GM20431 (cell line): ENCODE results near the gene TPD52L2.
"Not testable (repeated sequence)": the region's sequence is repeated elsewhere in the genome, so short reads cannot be mapped to it uniquely, and the experiment has no call there.

Source experiments
- in situ Hi-C: fragments of 300-500 bp; cut with MseI, MboI; formaldehyde crosslinking; loops from one replicate; pipeline ENCODE4 v1.15.0; 2020; ENCODE audit warnings: low sequenced_read_pairs; ENCODE audit not compliant: unreplicated experiment

TPD52L2 gene

DNA sequence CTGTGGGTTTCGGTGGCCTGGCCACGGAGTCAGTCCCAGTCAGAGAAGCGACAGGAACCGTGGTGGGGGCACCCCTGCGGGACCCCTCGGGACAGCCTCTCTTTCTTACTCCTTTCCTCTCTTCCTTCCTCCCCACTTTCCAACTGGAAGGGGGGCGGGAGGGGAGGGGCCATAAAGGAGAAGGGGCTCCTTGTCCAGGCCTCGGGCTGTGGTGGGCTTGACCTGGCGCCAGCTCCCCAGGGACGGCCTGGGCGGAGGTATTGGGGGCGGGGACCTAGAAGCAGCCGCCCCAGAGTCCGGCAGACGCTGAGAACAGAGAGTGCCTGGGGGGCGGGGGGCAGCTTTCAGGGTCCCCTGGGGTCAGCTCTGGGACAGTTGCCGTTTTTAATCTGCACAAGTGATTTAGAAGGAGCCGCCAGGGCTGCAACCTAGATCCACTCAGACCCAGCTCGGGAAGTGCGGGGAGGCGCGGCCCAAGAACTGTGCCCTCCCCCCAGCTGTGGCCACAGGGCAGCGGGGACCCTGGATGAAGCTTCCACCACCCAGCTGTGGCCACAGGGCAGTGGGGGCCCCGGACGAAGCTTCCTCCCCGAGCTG is 10.2 kb upstream of the TPD52L2 start:
- in situ Hi-C loops = no loop called here

DNA sequence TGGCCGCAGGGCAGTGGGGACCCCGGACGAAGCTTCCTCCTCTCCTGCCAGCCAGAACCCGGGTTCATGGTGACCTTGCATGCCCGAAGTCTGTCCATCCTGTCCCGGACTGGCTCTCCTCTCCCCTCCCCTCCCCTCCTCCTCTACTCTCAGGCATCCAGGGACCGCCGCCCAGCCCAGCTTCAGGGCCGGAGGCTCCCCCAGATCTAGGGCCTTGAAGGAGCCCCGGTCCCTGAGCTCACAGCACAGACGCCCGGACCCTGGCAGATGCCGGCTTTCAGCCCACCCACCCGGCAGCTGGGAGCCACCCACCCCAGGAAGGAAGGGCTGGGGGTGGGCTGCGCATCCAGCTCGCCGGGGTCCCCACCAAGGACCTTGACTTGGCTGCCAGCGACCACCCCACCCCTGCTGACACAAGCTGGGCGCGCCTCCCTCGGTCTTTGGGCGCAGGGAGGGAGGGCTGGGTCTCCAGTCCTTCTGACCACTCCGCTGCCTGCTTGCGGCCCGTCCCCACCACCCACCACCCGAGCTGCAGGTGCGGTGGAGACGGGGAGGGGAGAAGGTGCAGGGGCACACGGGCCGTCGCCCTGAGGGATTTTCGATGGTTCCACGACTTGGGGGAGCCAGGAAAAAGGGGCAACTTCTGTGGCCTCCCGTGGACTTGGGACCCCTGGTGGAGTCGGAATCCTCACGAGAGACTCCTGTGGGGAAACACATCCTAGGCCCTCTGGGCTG is 9.5 kb upstream of the TPD52L2 start:
- in situ Hi-C loops = no loop called here

DNA sequence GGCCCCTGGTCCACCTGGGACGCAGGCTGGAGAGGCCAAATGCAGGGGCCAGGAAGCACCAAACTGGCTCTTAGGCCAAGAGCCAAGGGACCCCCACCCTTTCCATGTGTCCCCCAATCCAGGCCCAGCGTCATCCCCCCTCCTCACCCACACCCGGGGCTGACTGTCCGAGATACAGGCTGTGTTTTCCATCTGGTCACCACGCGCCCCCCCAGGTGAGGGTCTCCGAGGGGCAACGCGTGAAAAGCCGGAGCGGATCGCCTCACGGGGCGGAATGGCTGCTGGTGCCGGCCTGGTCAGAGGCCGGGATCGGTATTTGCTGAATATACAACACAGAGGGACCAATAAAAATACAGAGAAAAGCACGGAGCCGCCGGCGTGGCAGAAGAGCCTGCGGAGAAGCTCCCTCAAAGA is 9.0 kb upstream of the TPD52L2 start:
- in situ Hi-C loops = no loop called here

DNA sequence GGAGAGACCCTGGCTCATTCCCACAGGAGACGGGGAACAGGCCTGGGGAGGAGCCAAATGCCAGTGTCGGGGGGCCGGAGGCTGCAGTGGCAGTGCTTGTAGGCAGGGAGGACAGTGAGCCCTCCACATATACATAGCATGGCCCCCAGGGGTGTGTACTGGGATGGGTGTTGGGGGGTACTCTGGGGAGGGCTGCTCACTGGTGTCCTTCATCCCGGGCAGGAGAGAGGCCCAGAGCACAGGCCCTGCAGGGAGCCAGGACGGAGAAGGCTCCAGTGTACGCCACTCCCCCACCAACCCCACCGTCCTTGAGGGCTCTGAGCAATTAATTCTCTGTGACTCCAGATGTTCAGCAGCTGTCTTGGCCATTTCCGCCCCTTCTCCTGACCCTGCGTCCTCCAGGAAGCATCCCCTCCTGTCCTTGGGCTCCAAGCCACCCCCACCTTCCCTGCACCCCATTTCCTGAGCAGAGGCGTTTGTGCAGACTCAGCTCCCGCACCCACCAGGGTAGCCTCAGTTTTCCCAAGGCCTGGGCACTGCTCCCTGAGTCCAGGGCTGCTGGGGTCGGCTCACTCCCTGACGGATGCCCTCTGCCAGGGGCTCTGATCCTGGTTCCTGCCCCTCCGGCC is 7.2 kb upstream of the TPD52L2 start:
- in situ Hi-C loops = no loop called here

DNA sequence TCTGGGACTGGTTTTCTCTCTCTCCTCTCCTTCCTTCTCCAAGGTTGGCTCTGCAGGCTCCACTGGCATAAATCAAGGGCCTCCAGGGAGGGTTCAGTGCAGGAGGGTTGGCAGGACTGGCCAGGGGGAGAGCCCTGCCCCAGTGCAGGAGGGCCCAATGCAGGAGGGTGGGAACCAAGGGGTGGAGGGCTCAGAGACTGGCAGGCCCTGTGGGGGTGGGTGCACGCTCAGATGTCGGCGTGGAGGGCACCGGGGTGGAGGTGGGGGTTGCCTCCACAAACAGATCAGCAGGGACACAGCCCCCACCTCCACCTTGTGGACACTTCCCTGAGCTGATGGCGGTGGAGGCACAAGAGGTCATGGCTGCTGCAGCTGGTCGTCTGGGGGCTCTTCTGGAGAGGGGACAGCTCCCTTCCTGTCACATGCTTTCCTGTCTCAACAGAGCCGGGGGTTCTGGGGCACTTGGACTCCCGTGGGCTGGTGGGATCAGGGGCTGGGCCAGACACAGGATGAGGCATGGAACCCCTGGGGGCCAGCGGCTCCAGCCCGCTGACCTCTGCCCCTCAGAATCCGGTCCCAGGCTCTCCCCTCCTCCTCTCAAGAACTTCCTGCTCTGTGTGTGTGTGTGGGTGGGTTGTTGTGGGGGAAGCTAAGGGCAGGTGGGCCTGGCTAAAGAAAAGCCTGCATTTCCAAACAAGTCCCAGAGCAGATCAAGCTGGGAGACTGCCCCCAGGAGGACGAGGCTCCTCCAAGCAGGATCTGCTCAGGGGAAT is 6.5 kb upstream of the TPD52L2 start:
- in situ Hi-C loops = no loop called here

DNA sequence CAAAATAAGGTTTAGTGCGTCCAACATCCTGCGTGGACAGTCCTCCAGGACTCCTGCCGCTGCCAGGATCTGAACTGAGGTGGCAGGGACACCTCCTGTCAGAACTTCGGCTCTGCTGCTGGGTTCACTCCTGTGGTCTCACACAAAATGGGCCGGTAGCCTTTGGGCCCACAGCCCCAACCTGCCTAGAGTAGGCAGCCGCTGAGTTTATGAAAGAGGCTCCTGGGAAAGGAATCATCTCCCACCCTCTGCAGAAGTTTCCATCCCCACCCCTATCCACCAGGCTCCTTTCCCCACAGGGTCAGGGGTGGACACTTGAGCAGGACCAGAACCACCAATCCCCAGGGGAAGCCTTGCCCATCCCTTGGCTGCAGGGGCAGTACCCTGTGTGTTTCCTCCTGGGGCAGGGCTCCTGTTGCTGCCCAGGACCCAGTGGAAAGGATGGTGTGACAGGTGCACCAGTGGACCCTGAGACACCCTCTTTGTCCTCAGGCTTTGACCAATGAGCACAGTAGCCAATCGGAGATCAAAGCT is 5.8 kb upstream of the TPD52L2 start:
- in situ Hi-C loops = no loop called here

DNA sequence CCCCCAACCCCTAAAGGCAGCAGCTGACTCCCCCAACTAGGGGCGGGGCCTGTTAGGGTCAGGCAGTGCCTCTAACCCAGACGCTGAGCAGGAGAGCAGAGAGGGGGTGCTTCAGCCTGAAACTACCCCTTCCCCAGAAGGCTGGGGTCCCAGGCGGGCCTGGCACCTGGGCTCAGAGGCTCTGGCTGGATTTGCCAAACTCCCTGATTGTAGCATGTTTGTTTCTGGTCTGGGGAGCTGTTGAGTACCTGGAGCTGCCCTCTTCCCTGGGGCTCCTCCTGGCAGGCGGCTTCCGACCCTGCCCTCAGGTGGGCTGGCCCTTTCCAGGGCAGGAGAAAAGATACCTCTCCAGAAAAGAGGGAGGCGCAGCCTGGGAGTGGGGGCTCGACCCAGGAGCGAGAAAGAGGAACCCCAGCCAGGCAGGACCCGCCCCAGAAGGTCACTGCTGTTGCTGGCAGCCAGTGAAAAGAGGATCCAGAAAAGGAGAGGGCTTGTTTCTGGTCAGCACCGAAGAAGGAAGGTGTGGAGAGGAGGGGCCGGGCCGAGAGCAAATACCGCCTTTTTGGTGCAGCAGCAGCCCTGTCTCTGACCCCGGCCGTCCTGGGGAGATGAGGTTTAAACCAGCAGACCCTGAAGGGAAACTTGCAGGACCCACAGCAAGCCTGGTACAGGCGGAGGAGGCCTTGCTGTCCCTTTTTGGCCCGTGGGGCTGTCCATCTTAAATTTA is 4.6 kb upstream of the TPD52L2 start:
- in situ Hi-C loops = no loop called here

DNA sequence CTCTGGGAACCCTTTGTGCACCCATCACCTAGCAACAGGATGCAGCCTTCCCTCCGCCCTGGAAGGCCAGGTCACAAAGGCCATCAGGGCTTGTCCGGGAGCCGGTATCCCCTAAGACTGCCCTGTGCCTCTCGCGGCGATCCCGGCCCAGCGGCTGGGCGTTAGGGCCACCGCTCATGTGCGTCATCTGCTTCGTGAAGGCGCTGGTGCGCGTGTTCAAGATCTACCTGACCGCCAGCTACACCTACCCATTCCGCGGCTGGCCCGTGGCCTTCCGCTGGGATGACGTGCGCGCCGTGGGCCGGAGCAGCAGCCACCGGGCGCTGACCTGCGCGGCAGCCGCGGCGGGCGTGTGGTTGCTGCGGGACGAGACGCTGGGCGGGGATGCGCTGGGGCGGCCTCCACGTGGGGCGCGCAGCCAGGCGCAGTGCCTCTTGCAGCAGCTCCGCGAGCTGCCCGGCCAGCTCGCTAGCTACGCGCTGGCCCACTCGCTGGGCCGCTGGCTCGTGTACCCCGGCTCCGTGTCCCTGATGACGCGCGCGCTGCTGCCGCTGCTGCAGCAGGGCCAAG is 3.6 kb upstream of the TPD52L2 start, which contains the start of gene ABHD16B:
Gene ABHD16B, plus strand, starts transcription at position 134 of the 570 bp plus-strand sequence. Its CDS starts 43 bp downstream, at position 177.
- in situ Hi-C loops = no loop called here

DNA sequence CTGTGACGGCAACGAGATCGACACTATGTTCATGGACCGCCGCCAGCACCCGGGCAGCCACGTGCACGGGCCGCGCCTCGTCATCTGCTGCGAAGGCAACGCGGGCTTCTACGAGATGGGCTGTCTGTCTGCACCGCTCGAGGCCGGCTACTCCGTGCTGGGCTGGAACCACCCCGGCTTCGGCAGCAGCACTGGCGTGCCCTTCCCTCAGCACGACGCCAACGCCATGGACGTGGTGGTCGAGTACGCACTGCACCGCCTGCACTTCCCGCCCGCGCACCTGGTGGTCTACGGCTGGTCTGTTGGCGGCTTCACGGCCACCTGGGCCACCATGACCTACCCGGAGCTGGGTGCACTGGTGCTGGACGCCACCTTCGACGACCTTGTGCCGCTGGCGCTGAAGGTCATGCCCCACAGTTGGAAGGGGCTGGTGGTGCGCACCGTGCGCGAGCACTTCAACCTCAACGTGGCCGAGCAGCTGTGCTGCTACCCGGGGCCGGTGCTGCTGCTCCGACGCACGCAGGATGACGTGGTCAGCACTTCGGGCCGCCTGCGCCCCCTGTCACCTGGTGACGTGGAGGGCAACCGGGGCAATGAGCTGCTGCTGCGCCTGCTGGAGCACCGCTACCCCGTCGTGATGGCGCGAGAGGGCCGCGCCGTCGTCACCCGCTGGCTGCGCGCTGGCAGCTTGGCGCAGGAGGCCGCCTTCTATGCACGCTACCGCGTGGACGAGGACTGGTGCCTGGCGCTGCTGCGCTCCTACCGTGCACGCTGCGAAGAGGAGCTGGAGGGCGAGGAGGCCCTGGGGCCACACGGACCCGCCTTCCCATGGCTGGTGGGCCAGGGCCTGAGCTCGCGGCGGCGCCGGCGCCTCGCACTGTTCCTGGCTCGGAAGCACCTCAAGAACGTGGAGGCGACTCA is 2.8 kb upstream of the TPD52L2 start:
- in situ Hi-C loops = no loop called here

DNA sequence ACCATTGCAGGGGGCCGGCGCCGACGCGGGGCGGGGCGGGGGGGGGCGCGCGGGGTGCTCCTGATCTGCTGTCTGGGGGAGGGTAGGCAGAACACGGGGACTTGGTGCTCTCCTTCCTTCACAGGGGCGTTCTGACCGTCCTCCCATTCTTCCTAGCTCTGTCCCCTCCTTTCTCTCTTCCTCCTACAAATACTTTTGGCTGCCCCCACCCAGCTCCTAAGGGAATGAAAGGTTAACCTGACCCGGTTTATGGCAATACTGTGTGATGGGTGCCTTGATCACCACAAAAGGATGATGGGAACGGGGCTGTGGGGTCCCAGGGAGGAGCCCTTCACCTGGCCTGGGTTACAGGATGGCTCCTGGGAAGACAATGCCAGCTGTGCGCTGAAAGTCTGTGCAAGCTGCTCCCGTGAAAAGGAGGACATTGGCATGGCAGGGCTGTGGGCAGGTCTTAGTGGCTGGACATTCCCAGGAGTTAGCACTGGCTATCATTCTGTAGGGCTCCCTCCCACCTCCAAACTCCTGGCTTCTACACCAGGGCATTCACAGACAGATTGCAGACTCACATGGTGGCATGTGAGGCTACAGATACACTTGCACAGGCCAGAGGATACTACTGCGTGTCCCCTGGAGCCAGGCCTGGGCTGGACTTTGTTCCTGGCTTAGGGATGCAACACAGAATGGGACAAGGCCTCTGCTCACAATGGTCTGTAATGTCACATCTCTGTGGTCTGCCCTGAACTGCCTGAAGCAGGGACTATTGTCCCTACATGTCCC is 1.9 kb upstream of the TPD52L2 start:
- in situ Hi-C loops = no loop called here

DNA sequence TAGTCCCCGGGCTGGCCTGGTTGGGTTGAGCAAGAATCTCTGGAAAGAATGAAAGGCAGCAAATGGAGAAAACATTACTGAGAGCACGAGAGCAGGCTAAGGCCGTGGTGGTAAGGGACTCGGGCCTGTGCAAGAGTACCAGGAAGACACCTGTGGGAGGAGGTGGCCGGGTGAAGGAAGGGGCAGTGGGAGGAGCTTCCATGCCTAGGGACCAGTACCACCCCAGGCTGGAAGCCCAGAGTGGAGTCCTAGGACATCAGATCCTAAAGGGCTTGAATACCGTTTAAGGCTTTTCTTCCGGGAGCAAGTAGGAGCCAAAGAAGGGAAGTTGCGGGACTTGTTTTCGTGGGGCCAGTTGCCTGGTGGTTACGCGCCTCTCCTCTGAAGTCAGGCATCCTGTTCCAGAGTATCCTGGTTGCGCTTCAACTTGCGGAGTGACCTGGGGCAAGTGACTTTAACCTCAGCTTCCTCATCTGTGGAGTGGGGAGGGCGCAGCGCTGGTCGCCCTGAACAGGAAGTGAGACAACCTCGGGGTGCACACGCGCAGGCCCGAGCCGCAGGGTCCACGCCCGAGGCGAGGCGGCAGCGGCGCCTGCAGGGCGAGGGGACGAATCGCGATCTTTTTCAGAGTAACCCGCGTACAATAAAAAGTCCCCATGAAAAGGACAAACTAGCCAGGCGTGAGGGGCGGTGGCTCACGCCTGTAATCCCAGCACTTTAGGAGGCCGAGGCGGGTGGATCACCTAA is 1.1 kb upstream of the TPD52L2 start:
- in situ Hi-C loops = no loop called here

DNA sequence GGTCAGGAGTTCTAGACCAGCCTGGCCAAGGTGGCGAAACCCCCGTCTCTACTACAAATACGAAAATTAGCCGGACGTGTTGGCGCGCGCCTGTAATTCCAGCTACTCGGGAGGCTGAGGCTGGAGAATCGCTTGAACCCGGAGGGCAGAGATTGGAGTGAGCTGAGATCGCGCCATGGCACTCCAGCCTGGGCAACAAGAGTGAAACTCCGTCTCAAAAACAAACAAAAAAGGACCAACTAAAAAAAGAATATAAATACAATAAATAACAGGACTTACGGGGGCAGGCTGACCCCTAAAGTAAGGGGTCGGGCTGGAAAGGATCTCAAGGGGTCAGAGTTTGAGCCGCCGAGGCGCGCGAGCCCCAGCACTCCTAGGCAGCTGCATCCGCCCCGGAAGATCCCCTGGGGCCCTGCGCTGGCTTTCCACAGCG is 509 bp upstream of the TPD52L2 start:
- in situ Hi-C loops = no loop called here

DNA sequence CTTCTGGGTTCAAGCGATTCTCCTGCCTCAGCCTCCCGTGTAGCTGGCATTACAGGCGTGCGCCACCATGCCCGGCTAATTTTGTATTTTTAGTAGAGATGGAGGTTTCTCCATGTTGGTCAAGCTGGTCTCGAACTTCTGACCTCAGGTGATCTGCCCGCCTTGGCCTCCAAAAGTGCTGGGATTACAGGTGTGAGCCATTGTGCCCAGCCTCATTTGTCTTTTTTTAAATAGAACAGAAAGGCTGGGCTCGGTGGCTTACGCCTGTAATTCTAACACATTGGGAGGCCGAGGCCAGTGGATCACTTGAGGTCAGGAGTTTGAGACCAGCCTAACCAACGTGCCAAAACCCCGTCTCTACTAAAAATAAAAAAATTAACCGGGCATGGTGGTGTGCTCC is 2.0 kb downstream of the TPD52L2 start:
- in situ Hi-C loops = not testable (repeated sequence)

DNA sequence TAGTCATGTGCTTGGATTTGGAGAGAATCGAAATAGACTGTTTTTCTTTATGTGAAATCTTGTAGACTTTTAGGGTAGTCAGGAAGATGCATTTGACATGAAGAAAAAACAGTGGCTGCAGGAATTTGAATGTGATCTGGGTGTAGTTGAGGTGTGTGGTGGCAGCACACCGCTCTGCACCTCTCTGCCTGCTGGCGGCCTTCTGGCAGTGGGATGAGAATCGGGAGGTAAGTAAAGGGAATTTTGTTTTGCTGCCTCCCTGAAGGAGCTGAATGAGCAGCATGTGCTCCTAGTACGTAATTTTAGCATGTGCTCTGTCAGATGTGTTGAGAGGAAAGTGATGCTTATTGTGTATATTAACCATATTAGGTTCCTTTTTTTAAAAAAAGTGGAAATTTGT is 3.2 kb downstream of the TPD52L2 start:
- in situ Hi-C loops = no loop called here

DNA sequence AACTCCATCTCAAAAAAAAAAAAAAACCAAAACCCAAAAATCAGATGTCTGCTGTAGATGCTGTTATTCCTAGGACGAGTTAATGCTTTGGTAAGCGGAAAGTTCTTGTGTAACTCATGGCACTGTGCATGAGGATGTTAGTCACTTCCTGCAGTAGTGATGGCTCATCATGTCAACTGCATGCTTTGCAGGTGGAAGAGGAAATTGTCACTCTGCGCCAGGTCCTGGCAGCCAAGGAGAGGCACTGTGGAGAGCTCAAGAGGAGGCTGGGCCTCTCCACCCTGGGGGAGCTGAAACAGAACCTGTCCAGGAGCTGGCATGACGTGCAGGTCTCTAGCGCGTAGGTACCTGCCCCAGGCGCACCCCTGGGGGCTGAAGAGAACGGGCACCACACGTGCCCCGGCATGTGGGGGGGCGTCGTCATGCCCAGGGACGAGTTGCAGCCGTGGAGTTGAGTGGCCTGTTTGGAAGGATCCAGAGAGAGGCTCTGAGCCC is 8.5 kb downstream of the TPD52L2 start:
- in situ Hi-C loops = no loop called here

DNA sequence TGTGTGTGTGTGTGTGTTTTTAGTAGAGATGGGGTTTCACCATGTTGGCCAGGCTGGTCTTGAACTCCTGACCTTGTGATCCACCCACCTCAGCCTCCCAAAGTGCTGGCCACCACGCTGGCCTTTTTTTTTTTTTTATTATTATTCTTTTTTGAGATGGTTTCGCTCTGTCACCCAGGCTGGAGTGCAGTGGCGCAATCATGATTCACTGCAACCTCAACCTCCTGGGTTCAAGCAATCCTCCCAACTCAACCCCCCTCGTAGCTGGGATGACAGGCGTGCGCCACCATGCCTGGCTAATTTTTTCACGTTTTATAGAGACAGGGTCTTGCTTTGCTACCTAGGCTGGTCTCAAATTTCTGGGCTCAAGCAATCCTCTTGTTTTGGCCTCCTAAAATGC is 9.2 kb downstream of the TPD52L2 start:
- in situ Hi-C loops = not testable (repeated sequence)
